GM06990 (cell line): Measurements from ENCODE around the gene DLX3.

Experiments
- DNase-seq: peaks from one replicate; pipeline ENCODE4 v3.0.0-alpha.2; 2011; ENCODE audit not compliant: insufficient read length; ENCODE audit errors: extremely low read depth
- H3K27me3 ChIP-seq: replicated peaks from 2 replicates; pipeline ENCODE4 v1.6.0; 2011; ENCODE audit warnings: low read length; ENCODE audit not compliant: control insufficient read depth, insufficient read depth
- H3K36me3 ChIP-seq: 2 replicates; pipeline ENCODE4 v1.5.1; 2011; ENCODE audit warnings: low read length; ENCODE audit not compliant: control insufficient read depth, insufficient read depth
- H3K4me3 ChIP-seq: replicated peaks from 2 replicates; pipeline ENCODE4 v1.5.1; 2011; ENCODE audit warnings: low read depth, mild to moderate bottlenecking, control low read depth, low read length
- CTCF ChIP-seq: IDR thresholded peaks from 2 replicates; pipeline ENCODE4 v1.5.1; 2011; ENCODE audit warnings: low read length, control low read depth, mild to moderate bottlenecking, inconsistent platforms; ENCODE audit not compliant: insufficient read depth, poor library complexity, severe bottlenecking

The DLX3 gene

GRCh38 chr17:49993423-49994060 is 1.5 kb downstream of the DLX3 start:
- Histone ChIP-seq H3K4me3 (peak overlapping the region; percentile 34), H3K36me3 (no peaks in the 10 kb centered on the region), H3K27me3 (peaks cover 9% of the 10 kb centered on the region)
- no peak for DNase-seq
- TF ChIP-seq CTCF = no peak

DNA sequence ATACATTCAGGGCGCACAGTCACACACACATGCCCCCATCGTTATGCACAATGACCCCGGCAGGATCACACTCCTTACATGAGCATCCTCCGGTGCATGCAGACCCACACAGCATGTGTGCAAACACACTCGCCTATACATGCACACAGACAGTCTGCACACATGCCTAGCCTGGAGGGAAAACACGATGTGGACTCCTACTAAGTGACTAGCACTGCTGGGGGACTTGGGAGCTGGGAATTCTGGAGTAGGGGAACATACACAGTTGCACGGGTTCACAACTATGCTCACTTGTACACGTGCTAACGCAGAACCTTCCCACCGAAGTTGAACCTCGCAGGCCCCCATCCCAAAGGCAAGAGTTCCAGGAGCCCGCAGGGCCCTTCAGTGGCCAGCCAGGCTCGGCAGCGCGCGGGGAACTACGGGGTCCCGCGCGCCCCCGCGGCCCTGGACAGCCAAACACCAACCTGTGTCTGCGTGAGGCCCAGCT is 2.0 kb downstream of the DLX3 start:
- H3K36me3 ChIP-seq = no peaks in the 10 kb centered on the region
- H3K4me3 ChIP-seq = no peak overlapping the region; the same call in 1 of the 2 replicates
- no peak for TF ChIP-seq CTCF
- H3K27me3 ChIP-seq = peaks cover 9% of the 10 kb centered on the region
- DNase-seq = no peak

GRCh38 chr17:49992191-49992932 is 2.7 kb downstream of the DLX3 start:
- H3K4me3 ChIP-seq = no peak overlapping the region
- TF ChIP-seq CTCF = no peak
- peaks cover 12% of the 10 kb centered on the region for H3K27me3 ChIP-seq
- DNase-seq = no peak
- no peaks in the 10 kb centered on the region for H3K36me3 ChIP-seq

- no peak for DNase-seq
- H3K27me3 ChIP-seq = peaks cover 12% of the 10 kb centered on the region
These were observed 3.6 kb downstream of the DLX3 start for GRCh38 chr17:49991409-49991808.

GRCh38 chr17:49990921-49991320 is 4.1 kb downstream of the DLX3 start:
- TF ChIP-seq CTCF = no peak
- Histone ChIP-seq H3K36me3 (no peaks in the 10 kb centered on the region), H3K4me3 (no peak overlapping the region), H3K27me3 (peaks cover 9% of the 10 kb centered on the region)
- DNase-seq = no peak

More at GRCh38 chr17:49991409-49991808, 3.6 kb downstream of the DLX3 start:
- no peaks in the 10 kb centered on the region for H3K36me3 ChIP-seq
- no peak for TF ChIP-seq CTCF
- no peak overlapping the region for H3K4me3 ChIP-seq

GRCh38 chr17:49990331-49990730 is 4.7 kb downstream of the DLX3 start:
- no peak overlapping the region for H3K4me3 ChIP-seq
- H3K27me3 ChIP-seq = peaks cover 8% of the 10 kb centered on the region
- DNase-seq = no peak
- H3K36me3 ChIP-seq = no peaks in the 10 kb centered on the region
- no peak for TF ChIP-seq CTCF
